Progenitor cell of endocrine pancreas (in vitro differentiated cells): ENCODE results near the gene PTPRC. TPM values are rescaled to one million over a fixed set of nuclear protein-coding genes. Genes with fewer than 3 reads are reported as not detected.

Experiments
- DNase-seq: peaks from one replicate; pipeline ENCODE4 v3.0.0; 2021; ENCODE audit warnings: low spot score; ENCODE audit not compliant: unreplicated experiment
- H3K27ac Mint-ChIP-seq: 2 replicates; pipeline ENCODE4 v1.8.0; 2021; ENCODE audit warnings: mild to moderate bottlenecking, moderate library complexity, mixed read lengths
- H3K27me3 Mint-ChIP-seq: 2 replicates; pipeline ENCODE4 v1.8.0; 2021; ENCODE audit warnings: mixed read lengths
- H3K36me3 Mint-ChIP-seq: 2 replicates; pipeline ENCODE4 v1.8.0; 2022; ENCODE audit warnings: mixed read lengths; ENCODE audit not compliant: insufficient read depth
- H3K4me1 Mint-ChIP-seq: 2 replicates; pipeline ENCODE4 v1.8.0; 2021; ENCODE audit warnings: low read depth, mixed read lengths
- H3K4me3 Mint-ChIP-seq: 2 replicates; pipeline ENCODE4 v1.8.0; 2021; ENCODE audit warnings: low read depth, mild to moderate bottlenecking, moderate library complexity, mixed read lengths
- H3K9me3 Mint-ChIP-seq: 2 replicates; pipeline ENCODE4 v1.8.0; 2021; ENCODE audit warnings: low read depth, mixed read lengths
- CTCF ChIP-seq: fragments of 200-600 bp; sonication (generic); IDR thresholded peaks from one replicate; pipeline ENCODE4 v1.5.0; 2021; ENCODE audit warnings: antibody characterized with exemption, mild to moderate bottlenecking; ENCODE audit not compliant: unreplicated experiment
- total RNA-seq: library from RNA; stranded (reverse); gene quantifications from 2 replicates; pipeline ENCODE4 v1.2.1, GENCODE V29; 2021

Gene PTPRC
- total RNA-seq, 1 donor from 2014 or later, result not detected

- no peak for DNase-seq
- Mint-ChIP-seq H3K36me3 (no peaks in the 10 kb centered on the region), H3K4me1 (peaks cover 9% of the 10 kb centered on the region), H3K9me3 (no peaks in the 10 kb centered on the region), H3K4me3 (no peak overlapping the region), H3K27me3 (no peaks in the 10 kb centered on the region), H3K27ac (no peak overlapping the region)
- no peak for TF ChIP-seq CTCF
These were observed 39.5 kb downstream of the PTPRC start for GRCh38 chr1:198678301-198678836.

GRCh38 chr1:198678901-198679329 lies 40.1 kb downstream of the PTPRC start:
- H3K27me3 Mint-ChIP-seq, result no peaks in the 10 kb centered on the region

GRCh38 chr1:198679535-198680173 lies 40.8 kb downstream of the PTPRC start:
- H3K4me3 Mint-ChIP-seq, result no peak overlapping the region
- no peaks in the 10 kb centered on the region for H3K9me3 Mint-ChIP-seq
- no peak overlapping the region for H3K27ac Mint-ChIP-seq
- peaks cover 9% of the 10 kb centered on the region for H3K4me1 Mint-ChIP-seq
- no peak for TF ChIP-seq CTCF
- no peak for DNase-seq
- no peaks in the 10 kb centered on the region for H3K27me3 Mint-ChIP-seq
- H3K36me3 Mint-ChIP-seq, result no peaks in the 10 kb centered on the region

More at GRCh38 chr1:198678901-198679329, 40.1 kb downstream of the PTPRC start:
- peaks cover 9% of the 10 kb centered on the region for H3K4me1 Mint-ChIP-seq
- H3K36me3 Mint-ChIP-seq, result no peaks in the 10 kb centered on the region
- no peak overlapping the region for H3K4me3 Mint-ChIP-seq
- no peak for DNase-seq
- TF ChIP-seq CTCF, result no peak
- H3K9me3 Mint-ChIP-seq, result no peaks in the 10 kb centered on the region
- H3K27ac Mint-ChIP-seq, result no peak overlapping the region

GRCh38 chr1:198680174-198680875 lies 41.5 kb downstream of the PTPRC start:
- no peak for TF ChIP-seq CTCF
- Mint-ChIP-seq H3K36me3 (no peaks in the 10 kb centered on the region), H3K4me3 (no peak overlapping the region), H3K27ac (no peak overlapping the region), H3K4me1 (peaks cover 9% of the 10 kb centered on the region), H3K27me3 (no peaks in the 10 kb centered on the region), H3K9me3 (no peaks in the 10 kb centered on the region)
- no peak for DNase-seq

- no peak for DNase-seq
- H3K4me1 Mint-ChIP-seq, result peaks cover 9% of the 10 kb centered on the region
- TF ChIP-seq CTCF, result no peak
- no peaks in the 10 kb centered on the region for H3K27me3 Mint-ChIP-seq
- no peaks in the 10 kb centered on the region for H3K36me3 Mint-ChIP-seq
- no peak overlapping the region for H3K27ac Mint-ChIP-seq
- no peak overlapping the region for H3K4me3 Mint-ChIP-seq
- no peaks in the 10 kb centered on the region for H3K9me3 Mint-ChIP-seq
These were observed 42.4 kb downstream of the PTPRC start for GRCh38 chr1:198681252-198681651.
